ENCODE measurements around the gene XKR8. TPM values are rescaled to one million over a fixed set of nuclear protein-coding genes. Genes with fewer than 3 reads are reported as not detected.

The XKR8 gene
- total and polyA plus RNA-seq, 9 of the 15 experiments (the other 6 are each of a cell fraction or from before 2014, with no cell fraction given) = 0.45 to 2.8 (median 1.7) TPM

- Histone ChIP-seq H3K27ac (ENCODE audit: extremely low read depth, low read depth, low read length) (no peak overlapping the region), H3K79me2 (ENCODE audit: control insufficient read depth, insufficient read depth, low read length) (no peaks in the 10 kb centered on the region), H3K4me3 (no peak overlapping the region), H2AFZ (ENCODE audit: low read depth, low read length) (no peak overlapping the region), H3K9me3 (replicated peaks; ENCODE audit: control insufficient read depth, insufficient read depth, low read depth, low read length) (no peaks in the 10 kb centered on the region), H3K9ac (ENCODE audit: insufficient read depth in 1 of 2, low read depth in 2 of 2, low read length in 2 of 2) (no peak overlapping the region), H3K36me3 (ENCODE audit: control insufficient read depth, insufficient read depth, low read length) (peaks cover 72% of the 10 kb centered on the region), H4K20me1 (replicated peaks; ENCODE audit: control insufficient read depth, insufficient read depth, low read length) (no peaks in the 10 kb centered on the region), H3K27me3 (ENCODE audit: control insufficient read depth in 2 of 2, insufficient read depth in 2 of 2, low read length in 2 of 2) (no peaks in the 10 kb centered on the region), H3K4me2 (ENCODE audit: insufficient read depth, low read length) (no peak overlapping the region), H3K9me1 (ENCODE audit: control insufficient read depth, insufficient read depth, low read length) (no peaks in the 10 kb centered on the region), H3K4me1 (replicated peaks in 1 of 2; ENCODE audit: control insufficient read depth in 2 of 2, insufficient read depth in 2 of 2, low read length in 2 of 2) (peaks cover 2 to 5% of the 10 kb centered on the region in 2 experiments; a peak in 4 of 5 replicates)
- no TSS peak for BruUV-seq (replicated peaks)
- TF ChIP-seq NFE2L1 (tag; IDR thresholded peaks at IDR 0.05; ENCODE audit: borderline replicate concordance, low read depth) (no peak), WHSC1 (IDR thresholded peaks at IDR 0.05; ENCODE audit: low read length) (no peak), KLF16 (IDR thresholded peaks at IDR 0.05) (no peak), EZH2 (IDR thresholded peaks at IDR 0.05; ENCODE audit: borderline replicate concordance, low read depth, low read length) (no peak), HEY1 (CRISPR knock-in tag; IDR thresholded peaks at IDR 0.05; ENCODE audit: borderline replicate concordance) (no peak), ZNF408 (CRISPR knock-in tag; IDR thresholded peaks at IDR 0.05; ENCODE audit: low read depth) (no peak), ETS1 (conservative IDR thresholded peaks at IDR 0.05; ENCODE audit: control insufficient read depth, low read depth, low read length) (no peak), SFPQ (IDR thresholded peaks at IDR 0.05; ENCODE audit: low read depth, low read length) (no peak), EP300 (IDR thresholded peaks at IDR 0.05; ENCODE audit: low read length) (no peak), ZNF75A (CRISPR knock-in tag; IDR thresholded peaks at IDR 0.05) (no peak)
- intact Hi-C loops (cut with micrococcal nuclease) (no loop called here), in situ Hi-C loops (cut with MboI) (no loop called here)
- no peak for ATAC-seq
- ChIA-PET POLR2A (interaction anchor here (0.6 to 1.4 kb wide), 5 partner anchors 12 to 126 kb away, joined by 3 to 4 read pairs (median 3); no protein-coding TSS in a partner anchor), CTCF (ENCODE audit: low intra/inter-chr PET ratio) (no interaction called here)
- no peak for DNase-seq (ENCODE audit: extremely low read depth in 1 of 4, low spot score in 3 of 4)
- 55% methylated on average over 4 of the region's 4 CpGs for WGBS (ENCODE audit: insufficient coverage, low coverage, missing lambda C conversion rate)
- FAIRE-seq = no peak
Observed at GRCh38 chr1:27973771-27974416, 14.1 kb downstream of the XKR8 start.
